ENCODE measurements around the gene CXCL1. TPM values are rescaled to one million over a fixed set of nuclear protein-coding genes. Genes with fewer than 3 reads are reported as not detected.

The CXCL1 gene
- polyA plus RNA-seq, 12 donors, result 0.15 to 0.81 (median 0.35) TPM; not detected in 2

GRCh38 chr4:73916172-73916925, 47.2 kb downstream of the CXCL1 start:
- no peak for DNase-seq

DNA sequence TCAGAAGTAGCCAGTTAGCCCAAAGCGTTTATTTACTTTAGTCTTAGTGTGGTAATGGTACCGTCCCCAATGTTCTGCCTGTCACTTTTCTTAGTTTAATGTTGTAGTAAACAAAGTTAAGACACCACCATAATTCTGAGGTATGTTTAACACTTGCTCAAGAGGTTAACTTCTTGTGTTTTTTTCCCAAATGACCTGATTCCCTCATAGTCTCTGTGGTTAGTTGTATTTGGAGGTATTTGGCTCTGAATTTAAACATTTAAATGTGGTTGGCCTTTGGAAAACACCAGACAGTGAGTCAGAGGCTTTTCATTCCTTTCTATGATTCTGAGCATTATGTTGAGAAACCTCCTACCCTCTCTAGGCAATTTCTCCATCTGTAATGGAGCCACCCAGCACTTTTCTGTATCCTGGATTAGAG, 47.9 kb downstream of the CXCL1 start:
- no peak for DNase-seq

- no peak for DNase-seq
These were observed 48.9 kb downstream of the CXCL1 start for GRCh38 chr4:73918058-73918457.

DNA sequence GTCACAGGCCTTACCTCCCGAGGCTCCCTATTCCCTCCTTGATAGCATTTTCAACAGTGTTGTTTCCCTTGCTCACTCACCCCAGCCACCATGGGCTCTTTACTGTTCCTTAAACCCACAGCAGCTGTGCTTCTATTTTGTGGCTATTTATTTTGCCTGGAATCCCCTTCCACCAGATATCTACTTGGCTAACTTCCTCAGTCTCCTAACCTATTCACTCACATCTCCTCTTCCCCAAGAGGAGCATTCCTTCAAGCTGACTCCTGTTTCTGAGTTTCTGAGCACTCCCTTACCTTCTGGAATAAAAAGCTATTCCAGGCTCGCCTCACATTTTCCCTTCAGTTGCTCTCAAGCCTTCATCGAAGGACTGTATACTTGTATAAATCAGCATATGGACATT, 50.5 kb downstream of the CXCL1 start:
- no peak for DNase-seq

Other genes starting within 250 kb of the CXCL1 start
- 1 to 10 TPM in 2 of 12 donors, under 1 TPM in 8, not detected in 2; 0.05 to 1.7 (median 0.31) TPM for gene RASSF6, start 249.0 kb upstream of the CXCL1 start, polyA plus RNA-seq (ENCODE audit: insufficient read length in 12 of 12)
- gene CXCL8, start 128.8 kb upstream of the CXCL1 start, polyA plus RNA-seq (ENCODE audit: insufficient read length in 12 of 12), result 10 to 100 TPM in 3 of 12 donors, 1 to 10 TPM in 7, under 1 TPM in 1, not detected in 1; 0.85 to 17.7 (median 5.7) TPM
- under 1 TPM in 5 of 12 donors, not detected in 7; 0.11 to 0.44 (median 0.22) TPM for gene CXCL6, start 32.7 kb upstream of the CXCL1 start, polyA plus RNA-seq (ENCODE audit: insufficient read length in 12 of 12)
- not detected for gene PF4V1, start 16.1 kb upstream of the CXCL1 start, polyA plus RNA-seq (ENCODE audit: insufficient read length in 12 of 12)
- gene PF4, start 112.6 kb downstream of the CXCL1 start, polyA plus RNA-seq (ENCODE audit: insufficient read length in 12 of 12), result 1 to 10 TPM in 5 of 12 donors, under 1 TPM in 5, not detected in 2; 0.38 to 2.7 (median 0.94) TPM
- 1 to 10 TPM in 9 of 12 donors, under 1 TPM in 1, not detected in 2; 0.96 to 7.8 (median 3.1) TPM for gene PPBP, start 118.8 kb downstream of the CXCL1 start, polyA plus RNA-seq (ENCODE audit: insufficient read length in 12 of 12)
- 1 to 10 TPM in 1 of 12 donors, under 1 TPM in 9, not detected in 2; 0.07 to 2.3 (median 0.27) TPM for gene CXCL5, start 129.3 kb downstream of the CXCL1 start, polyA plus RNA-seq (ENCODE audit: insufficient read length in 12 of 12)
- gene CXCL3, start 169.3 kb downstream of the CXCL1 start, polyA plus RNA-seq (ENCODE audit: insufficient read length in 12 of 12), result under 1 TPM in 8 of 12 donors, not detected in 4; 0.24 to 0.97 (median 0.29) TPM
- gene CXCL2, start 229.8 kb downstream of the CXCL1 start, polyA plus RNA-seq (ENCODE audit: insufficient read length in 12 of 12), result 1 to 10 TPM in 6 of 12 donors, under 1 TPM in 4, not detected in 2; 0.24 to 3.8 (median 1.4) TPM